Stomach (tissue), 4 donors: Measurements from ENCODE around the gene SRCIN1.

Source experiments
- POLR2A ChIP-seq, 4 donors: fragments of 450-650 bp; IDR thresholded peaks; one replicate each; pipeline ENCODE4 v1.6.1; 2016; ENCODE audit warnings: antibody characterized with exemption in 4 of 4, control low read depth in 2 of 4, mild to moderate bottlenecking in 1 of 4, moderate library complexity in 1 of 4
- POLR2AphosphoS5 ChIP-seq, 3 donors: sonication (generic); formaldehyde crosslinking; IDR thresholded peaks; one replicate each; pipeline ENCODE4 v1.6.1; 2016; ENCODE audit warnings: antibody characterized with exemption in 3 of 3
- TF ChIP-seq, protein P1 (sequence below), 7 experiments: fragments of 450-650 bp in 4 of 7; fragments of 200-600 bp in 3 of 7; sonication (generic) in 3 of 7; IDR thresholded peaks; one replicate each; pipeline ENCODE4 v1.5.1; 2016 to 2019; ENCODE audit warnings: antibody characterized with exemption in 7 of 7, control low read depth in 2 of 7, mild to moderate bottlenecking in 1 of 7

DNA sequence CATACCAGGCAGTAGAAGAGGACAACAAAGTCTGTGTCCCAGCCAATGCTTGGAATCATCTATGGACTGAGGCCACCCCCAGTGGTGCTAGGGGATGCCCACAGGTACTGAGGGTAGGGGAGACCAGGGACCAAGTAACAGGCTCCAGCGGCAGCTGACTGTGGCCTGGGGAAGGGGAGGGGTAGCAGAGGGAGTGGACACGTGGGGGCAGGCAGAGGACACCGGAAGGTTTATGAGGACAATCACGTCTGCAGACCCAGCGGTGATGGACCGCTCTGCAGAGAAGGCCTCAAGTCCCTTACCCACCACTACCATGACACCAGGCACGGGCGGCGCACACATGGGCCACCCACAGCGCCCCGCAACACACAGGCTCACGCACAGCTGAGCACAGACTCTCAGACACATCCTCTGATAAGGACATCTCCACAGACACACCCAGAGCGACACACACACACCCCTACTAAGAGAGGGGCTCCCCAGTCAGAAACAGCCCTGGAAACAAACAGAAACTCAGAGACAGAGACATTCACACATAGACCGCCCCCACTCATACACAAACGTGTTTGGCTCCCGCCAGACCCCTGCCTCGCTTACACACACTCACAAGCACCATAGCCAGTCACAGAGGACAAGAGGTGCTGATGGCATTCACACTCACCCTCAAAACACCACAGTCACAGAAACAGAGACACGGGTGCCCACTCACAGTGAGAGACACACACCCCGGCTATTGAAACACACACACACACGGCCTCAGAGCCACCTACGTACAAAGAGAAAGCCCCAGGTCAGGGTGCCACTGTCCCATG, 35.8 kb downstream of the SRCIN1 start:
- TF ChIP-seq, protein P1, sequence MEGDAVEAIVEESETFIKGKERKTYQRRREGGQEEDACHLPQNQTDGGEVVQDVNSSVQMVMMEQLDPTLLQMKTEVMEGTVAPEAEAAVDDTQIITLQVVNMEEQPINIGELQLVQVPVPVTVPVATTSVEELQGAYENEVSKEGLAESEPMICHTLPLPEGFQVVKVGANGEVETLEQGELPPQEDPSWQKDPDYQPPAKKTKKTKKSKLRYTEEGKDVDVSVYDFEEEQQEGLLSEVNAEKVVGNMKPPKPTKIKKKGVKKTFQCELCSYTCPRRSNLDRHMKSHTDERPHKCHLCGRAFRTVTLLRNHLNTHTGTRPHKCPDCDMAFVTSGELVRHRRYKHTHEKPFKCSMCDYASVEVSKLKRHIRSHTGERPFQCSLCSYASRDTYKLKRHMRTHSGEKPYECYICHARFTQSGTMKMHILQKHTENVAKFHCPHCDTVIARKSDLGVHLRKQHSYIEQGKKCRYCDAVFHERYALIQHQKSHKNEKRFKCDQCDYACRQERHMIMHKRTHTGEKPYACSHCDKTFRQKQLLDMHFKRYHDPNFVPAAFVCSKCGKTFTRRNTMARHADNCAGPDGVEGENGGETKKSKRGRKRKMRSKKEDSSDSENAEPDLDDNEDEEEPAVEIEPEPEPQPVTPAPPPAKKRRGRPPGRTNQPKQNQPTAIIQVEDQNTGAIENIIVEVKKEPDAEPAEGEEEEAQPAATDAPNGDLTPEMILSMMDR (IDR thresholded peaks at IDR 0.05), result no peak
- no peak for TF ChIP-seq POLR2AphosphoS5 (IDR thresholded peaks at IDR 0.05)
- no peak for TF ChIP-seq POLR2A (IDR thresholded peaks at IDR 0.05)
